ENCODE data around the gene TENM4.

Gene TENM4

DNA sequence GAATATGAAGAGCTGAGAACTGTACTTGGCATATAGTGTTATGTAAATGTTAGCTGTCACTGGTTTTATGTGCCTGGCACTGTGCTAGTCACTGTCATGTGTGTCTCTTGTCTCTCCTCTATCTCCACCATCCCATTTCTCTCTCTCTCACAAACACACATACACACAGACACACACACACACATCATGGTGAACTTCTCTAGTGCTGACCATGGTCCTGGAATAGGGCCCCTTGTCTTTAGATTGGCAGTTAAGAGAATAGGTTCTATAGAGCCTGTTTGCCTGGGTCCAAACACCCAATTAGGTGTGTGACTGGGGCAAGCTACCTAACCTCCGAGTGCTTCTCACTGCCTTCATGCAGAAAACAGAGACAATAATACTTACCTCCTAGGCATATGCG is 756.5 kb downstream of the TENM4 start:
- DNase-seq = no peak

DNA sequence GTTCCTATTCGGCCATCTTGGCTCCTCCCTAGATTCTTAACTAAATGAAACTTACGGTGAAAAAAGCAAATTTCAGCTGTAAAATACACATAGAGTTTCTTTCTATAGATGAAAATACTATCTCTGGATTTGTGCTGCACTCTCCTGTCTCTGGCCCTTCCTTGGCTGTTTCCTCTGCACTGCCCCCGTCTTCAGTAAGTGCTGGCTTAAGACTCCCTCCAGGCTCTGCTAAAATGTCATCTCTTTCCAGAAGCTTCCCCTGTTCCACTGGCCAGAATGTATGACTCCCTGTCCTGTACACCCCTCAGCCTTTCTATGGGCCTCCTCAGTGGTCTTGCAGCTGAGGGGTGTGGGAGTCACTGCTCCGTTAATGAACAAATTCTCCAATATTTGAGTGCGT is 757.1 kb downstream of the TENM4 start:
- DNase-seq = no peak

DNA sequence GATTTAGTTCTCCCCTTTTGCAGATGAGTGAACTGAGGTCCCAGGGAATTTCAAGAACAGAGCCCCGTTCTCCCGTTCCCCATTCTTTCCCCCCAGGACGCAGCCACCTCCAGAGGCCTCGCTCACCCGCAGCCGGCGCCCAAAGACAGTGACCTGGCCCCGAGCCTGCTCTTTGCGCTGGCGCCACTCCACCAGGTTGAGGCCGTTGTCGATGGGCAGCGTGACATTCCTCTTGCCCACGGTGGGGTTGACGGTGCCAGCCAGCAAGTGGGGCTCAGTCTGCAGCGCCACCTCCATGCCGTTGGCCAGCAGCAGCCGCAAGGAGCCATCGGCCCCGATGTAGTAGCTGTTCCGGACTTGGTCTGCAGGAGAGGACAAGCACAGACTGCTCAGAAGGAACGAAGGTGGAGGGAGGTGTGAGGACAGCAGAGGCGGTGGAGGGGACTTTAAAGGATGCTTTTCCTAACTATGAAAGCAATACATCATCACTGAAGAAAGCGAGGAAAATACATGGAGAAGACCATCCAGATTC is 764.7 kb downstream of the TENM4 start:
- DNase-seq = no peak

DNA sequence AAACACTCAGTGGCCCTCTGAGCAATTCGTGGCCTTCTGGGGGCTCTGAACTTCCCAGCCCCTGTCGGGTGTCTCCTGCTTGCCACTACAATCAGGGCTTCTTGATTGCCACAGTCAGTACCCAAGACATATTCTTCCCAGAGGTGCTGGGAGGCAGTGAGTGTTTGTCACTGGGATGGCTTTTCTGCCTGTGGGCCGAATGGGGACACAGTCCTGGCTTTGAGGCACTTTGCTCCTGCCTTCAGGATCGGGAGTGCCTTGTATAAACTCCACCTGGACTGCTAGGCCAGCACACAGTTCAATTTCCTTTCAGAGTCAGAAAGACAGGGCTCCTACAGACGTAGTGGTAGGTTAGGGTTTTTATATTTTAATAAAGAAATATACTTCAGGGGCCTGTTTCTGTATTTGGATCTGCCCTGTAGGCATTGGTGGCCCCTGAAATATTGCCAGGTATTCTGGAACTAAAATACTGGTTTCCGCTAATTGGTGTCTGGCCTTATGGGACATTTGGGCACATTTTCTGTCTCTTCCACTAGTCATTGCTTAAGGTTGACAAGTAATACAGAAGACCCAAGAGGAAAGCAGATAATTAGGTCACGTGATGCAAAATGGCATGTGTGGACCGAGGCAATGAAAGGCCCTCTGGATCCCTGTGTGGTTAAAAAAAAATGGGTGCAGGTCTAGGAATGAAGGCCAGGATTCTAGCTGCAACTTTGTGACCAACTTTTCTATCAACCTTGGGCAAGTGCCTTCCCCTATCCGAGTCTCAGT is 767.8 kb downstream of the TENM4 start:
- no peak for DNase-seq

DNA sequence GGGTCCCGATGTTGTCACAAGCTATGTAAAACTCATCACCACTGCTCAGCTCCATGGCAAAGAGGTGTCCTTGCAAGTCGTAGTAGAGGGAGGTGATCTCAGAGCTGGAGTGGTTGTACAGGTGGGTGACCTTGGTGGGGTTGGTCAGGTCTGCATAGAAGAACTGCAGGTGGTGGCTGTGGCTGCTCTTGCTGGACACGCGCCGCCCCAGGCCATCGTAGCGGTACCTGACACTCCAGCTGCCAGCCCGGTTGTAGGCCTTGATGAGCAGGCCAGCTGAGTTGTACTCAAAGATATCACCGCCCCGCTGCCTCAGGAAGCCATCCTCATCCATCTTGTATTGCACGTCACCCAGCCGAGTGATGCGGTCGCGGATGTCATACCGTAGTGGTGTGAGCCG is 771.6 kb downstream of the TENM4 start:
- no peak for DNase-seq

DNA sequence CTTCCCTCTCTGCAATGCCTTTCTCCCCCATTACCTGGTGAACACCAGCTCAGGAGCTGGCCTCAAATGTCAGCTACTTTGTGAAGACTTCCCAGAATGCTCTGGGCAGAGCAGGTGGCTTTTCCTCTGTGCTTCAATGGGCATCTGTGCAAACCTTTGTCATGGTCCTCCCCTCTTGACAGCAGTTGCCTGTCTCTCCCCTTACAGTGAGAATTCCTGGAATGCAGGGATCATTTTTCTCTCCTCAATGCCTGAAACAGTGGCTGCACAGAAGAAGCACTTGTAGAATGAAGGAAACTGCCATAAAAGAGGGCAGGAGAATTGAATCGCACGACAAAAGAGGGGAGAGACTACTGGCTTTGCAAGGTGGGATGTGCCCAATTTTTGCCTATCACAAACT is 773.4 kb downstream of the TENM4 start:
- no peak for DNase-seq

DNA sequence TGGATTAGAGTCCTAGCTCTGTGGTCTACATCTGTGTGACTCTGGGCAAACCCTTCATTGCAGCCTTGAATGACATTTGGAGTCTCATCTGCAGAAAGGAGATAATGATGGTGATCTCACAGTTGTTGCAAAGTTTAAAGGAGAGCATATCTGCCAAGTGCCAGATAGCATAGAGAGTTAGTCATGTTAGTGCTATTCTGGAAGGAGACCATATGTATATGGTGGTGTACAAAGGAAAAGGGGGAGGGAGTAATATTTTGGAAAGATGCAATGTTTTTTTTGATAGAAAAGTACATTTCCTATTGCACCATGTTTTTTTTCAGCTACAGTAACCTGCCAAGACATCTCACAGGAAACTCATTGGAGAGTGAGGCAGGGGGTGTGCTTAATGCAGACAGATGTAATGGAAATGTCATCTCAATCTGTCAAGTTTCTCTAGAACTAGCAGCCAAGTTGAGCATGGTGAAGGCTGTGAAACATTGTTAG is 774.1 kb downstream of the TENM4 start:
- no peak for DNase-seq

DNA sequence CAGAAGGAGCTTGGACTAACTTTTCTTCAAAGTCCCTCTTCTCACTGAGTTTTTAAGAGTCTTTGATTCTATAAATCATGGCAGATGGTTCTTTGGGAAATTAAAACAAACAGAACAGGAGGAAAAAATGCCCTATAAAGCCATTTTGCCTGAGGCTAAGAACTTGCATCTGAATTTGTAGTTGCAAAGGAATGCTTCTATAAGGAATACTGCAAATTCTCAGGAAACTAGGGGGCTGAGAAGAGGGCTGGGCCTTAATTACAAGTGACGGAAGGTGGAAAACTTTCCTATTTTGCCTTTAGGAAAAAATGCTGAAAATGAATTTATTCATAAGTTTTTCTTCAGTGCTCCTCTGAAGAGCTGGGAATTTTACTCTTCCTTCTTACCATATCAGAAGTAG is 776.2 kb downstream of the TENM4 start:
- no peak for DNase-seq

DNA sequence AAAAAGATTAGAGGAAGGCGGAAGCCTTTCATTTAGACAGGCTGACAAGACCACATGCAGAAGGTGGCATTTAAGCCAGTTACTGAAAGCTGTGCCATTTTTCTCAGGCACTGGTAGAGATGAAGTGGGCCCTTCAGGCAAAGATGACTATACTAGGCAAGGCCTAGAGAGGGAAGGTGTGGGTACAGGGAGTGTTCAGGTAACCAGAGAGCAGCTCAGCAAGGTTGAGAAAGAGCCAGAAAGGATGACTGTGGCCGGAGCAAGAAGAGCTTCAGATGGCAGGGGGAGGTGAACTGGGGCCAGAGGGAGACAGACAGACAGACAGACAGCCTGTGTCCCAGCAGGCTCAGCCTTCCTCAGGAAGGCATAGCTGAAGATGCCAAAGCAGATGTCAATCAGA is 778.0 kb downstream of the TENM4 start:
- DNase-seq = no peak

DNA sequence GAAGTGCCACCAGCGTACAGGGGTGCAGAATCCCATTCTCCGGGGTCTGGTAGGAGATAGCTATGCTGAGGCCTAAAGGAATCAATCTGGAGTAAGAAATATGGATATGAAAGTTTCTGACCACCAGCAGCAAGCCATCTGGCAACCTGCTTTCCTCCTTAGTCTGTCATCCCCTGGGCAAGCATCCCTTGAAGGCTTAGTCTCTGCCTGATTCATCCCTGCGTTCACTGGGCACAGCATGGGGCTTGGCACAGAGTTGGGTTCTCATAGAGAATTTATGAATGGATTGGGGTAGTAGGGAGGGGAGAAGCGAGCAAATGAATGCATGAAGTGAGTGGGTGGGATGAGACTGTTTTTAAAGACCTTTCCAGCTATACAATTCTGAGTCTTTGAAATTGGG is 780.4 kb downstream of the TENM4 start:
- DNase-seq = no peak

DNA sequence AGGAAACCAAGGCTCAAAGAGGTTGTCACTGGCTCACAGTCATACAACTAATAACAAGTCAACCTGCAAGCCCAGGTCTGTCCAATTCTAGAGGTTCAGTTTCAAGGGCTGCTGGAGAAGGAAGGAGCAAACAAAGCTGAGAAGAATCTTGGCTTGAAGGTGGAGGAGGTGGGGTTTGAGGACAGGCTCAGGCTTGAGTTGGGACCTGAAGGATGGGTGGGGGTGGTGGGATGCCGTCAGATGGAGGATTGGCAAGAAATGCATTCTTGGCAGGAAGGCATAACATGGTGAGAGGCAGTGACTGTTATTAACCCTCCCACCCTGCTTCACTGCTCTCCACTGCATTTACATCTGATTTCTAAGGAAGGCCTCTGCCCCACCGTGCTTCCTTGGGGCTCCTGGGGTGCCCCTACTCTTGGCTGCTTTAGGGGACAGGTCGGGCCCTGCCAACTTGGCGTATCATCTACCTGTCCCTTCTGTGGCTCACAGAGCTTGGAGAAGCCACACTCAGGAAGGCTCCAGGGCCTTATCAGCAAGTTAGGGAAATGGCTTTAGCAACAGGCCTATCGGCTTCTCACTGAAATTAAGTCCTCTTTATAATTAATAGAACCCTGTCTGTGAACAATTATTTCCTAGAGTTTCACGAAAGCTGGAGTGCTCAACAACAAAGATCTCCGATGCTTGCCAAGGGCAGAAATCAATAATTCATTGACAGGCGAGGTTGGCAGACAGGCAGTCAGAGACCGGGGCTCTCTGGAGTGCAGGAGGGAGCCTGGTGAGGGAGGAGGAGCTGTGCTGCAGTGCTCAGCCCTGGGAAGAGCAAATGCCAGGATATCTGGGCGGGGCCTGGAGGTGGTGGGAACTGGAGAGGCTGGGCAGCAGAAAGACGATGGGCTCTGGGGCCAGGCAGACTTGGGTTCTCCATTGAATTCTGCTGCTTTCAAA is 781.2 kb downstream of the TENM4 start:
- no peak for DNase-seq

DNA sequence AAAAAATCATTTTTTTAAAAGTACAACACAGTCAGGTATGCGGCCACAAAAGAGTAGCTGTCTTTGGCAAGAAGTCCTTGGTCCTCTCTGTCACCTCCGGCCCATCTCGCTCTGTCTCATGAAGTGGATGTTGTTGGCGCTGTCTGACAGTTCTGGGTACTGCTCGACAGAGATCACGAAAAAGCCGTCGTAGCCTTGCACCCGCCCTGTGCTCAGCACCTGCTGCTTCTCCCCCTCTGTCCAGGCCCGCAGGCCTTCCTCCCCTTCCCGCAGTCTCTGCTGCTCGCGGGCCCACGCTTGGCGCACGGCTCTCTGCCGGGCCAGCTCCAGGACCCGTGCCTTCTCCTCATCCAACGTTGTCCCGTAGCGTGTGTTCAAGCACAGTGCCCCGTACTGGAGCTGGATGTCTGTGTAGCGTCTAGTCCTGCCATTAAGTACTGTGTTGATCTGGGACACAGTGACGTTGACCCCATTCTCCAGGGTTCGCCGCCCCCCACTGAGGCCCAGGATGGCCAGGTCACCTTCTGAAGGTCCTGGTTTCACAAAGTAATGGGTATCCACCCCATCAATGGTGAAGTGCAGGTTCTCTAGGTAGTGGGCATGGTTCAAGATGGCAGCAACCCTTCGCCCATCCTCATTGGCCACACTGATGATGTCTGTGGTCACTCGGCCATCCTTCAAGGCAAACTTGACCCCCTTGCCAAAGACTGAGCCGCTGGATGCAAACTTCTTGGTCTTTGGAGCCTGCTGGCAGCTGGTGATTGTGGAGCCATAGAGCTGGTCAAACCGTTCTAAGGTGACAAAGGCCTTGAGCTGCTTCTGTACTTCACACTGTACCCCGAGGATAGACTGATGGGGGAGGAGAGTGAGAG is 782.6 kb downstream of the TENM4 start:
- DNase-seq = no peak

DNA sequence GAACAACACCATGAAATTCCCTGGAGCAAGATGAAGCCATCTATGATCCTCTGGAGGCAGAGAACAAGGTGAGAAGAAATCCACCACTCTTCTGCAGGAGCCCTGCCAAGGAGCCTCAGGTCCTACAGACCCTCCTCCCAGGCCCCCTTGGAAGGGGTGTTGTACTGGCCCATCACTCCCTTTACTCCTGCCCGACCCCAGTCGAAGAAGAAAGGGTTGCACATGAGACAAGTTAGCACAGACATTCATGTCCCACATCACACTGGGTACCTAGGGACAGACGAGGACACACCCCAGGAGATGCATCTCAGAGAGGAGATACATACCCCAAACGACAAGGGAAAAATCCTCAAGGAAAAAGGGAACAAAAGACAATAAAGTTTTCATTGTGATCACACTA is 783.4 kb downstream of the TENM4 start:
- no peak for DNase-seq

DNA sequence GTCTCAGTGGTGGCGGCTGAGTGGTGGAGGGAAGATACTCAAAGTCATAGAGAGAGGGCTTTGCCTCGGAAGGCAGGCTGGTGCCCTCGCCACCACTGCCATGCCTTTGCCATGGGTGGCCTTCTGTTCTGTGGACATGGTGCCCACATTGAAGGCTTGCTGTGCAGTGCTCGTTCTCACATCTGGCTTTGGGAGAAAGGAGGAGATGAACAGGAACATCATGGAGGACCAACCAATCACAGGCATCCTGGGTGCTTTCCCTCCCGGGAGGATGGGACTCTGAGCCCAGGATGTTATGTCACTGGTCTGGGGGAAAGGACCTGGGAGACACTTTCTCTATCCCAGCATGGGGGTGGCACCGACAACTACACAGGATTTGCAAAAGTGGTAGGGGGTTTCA is 783.8 kb downstream of the TENM4 start:
- DNase-seq = no peak

DNA sequence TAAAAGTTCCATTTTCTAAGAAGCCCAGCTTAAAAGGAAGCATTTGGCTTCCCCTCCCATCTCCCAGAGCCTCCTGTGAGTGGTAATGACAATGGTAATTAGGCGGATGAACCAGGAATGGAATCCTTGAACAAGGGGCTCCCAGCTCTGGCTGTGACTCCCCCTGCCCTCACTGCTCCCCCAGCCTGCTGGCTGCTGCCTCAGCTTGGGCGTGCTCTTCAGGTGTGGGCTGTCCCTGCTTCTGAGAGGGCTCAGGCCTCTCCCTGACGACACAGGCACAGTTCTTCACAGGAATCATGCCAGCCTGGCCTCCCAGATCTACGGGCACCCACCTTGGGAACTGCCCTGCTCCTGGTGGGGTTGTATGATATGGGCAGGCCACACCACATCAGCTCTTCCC is 784.5 kb downstream of the TENM4 start:
- no peak for DNase-seq

DNA sequence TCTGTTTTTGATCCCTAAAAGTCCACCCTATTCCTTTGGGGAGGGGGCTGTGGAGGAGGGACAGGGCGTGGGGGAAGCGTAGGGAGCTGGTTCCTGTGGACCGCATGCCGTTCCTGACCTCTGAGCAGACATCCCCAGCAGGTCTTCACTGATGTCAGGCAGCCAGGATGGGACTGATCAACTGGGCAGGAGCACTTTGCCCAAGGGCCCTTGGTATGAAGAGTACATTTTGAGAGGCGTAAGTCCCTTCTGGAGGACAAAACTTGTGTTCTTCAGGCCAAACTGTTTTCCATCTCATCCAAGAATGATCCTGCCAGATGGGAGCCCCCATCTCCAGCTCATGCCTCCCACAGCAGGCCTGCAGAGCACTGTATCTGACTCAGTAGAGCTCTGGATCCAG is 785.3 kb downstream of the TENM4 start:
- no peak for DNase-seq

DNA sequence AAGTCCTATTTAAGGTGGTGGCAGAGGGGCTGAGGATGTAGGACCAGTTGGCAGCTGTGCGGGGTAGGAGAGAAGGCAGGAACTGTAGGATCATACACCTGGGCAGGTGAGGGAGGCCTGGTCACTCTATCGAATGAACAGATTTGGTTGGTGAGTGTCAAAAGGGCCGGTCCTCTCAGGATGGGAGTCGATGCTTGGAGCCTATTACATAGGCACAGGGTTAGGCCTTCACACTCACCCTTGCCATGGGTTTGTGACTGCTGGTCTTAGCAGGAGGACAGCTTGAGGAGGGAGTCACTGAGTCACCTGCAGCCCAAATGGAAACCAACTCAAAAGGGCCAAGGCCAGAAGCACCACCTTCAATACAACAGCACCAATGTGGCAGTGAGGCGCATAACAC is 786.0 kb downstream of the TENM4 start:
- no peak for DNase-seq

DNA sequence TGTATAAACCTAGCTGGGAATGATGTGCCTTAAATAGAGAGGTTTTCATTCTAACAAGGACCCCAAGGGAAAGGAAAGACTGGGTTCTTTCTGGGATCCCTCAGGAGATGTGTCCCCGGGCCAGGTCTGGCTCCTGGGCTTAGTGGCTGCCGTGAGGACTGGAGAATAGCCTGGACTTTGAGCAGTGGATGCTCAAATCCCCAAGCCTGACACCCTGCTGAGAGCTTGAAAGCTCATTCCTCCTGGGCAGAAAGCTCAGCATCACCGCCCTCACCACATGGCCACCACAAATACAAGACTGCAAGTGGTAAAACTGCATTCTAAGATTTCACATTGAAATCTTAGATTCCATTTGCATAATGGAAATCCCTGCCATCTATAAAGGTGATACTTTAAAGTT is 786.8 kb downstream of the TENM4 start:
- no peak for DNase-seq

DNA sequence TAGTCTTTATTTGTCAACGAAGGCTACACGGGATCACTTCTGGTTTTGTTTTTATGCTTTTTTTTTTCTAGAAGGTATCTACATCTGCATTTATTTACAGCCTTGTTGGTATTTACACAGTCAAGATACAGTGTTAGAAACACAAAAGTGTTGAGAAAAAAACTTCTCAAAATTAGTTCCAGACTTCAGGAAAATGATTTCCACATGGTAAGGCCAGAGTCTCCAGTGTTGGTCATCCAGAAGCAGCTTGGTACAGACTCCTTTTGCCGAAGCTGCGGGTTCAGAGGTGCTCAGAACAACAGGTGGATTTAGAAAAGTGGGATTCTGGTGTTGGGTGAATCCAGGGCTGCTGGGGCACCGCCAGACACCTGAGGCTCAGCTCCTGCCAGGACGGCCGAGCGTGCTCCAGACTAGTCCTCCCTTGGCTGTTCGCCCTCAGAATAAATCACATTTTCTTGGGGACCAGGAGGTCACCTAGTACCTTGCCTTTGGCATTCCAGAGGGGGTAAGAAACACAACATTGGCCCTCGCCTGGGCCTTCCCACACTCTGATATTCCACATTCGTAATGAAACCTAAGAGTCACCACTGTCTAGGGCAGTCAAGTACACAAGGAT is 787.4 kb downstream of the TENM4 start:
- no peak for DNase-seq

DNA sequence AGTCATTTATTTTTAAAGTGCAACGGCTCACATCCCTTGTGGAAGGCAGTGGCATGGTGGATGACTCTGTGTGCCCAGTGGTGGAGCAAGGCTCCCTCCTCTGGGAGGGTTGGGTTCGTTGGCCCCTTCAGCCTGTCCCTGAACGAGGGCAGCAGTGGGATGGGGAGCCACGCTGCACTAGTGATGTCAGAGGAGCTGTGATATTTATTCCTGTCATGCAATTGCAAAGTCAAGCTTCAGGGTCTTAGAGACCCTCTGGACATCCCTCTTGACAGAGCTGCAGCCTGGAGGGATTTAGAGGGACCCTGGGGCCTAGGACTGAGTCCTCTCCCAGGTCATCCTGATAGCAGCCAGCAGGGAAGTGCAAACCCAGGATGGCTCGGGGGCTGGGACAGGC is 788.0 kb downstream of the TENM4 start:
- no peak for DNase-seq

DNA sequence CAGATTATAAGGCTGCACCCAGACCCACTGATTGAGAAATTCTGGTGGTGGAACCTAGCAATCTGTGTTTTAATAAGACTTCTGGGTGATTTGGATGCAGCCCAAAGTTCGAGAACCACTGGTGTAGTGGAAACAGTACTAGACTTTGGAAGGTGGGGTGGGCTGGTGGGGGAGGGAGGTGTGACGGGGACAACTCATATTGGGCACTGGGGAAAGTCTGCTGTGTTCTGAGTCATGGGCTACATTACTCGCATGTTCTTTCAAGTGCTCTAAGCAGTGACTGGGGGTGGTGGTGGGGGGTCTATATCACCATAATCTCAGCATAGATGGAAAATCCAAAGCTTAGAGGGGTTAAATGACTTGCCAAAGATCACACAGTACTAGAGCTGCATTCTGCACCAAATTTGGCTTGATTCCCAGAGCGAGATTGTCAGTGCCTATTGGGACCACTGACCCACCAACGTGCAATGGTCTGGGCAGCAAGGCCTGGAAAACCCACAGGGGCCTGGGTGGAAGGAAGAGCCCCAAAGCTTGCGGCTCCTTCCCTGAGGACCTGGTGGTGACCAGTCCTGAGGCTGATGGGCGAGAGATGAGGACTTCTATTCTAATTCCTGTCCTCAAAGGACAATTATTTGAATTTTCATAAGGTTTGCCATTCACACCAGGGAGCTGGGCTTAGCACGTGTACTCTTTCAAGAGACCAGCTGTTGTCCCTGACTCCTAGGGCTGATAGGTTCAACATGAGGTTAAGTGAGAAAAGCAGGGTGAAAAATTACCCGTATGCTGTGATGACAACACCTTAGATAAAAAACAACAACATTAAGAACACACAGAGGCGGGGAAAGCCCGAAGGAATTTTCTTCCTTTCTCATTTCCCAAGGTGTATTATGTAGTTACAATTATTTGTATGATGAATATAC is 788.6 kb downstream of the TENM4 start:
- DNase-seq = no peak

Measured in right kidney (tissue), 1 donor.